SIG-M5 (cell line): Measurements from ENCODE around the gene OAS1.

ENCODE experiments used
- DNase-seq: peaks from one replicate; lab custom pipeline; 2025; lab: John Stamatoyannopoulos, UW

Gene OAS1

DNA sequence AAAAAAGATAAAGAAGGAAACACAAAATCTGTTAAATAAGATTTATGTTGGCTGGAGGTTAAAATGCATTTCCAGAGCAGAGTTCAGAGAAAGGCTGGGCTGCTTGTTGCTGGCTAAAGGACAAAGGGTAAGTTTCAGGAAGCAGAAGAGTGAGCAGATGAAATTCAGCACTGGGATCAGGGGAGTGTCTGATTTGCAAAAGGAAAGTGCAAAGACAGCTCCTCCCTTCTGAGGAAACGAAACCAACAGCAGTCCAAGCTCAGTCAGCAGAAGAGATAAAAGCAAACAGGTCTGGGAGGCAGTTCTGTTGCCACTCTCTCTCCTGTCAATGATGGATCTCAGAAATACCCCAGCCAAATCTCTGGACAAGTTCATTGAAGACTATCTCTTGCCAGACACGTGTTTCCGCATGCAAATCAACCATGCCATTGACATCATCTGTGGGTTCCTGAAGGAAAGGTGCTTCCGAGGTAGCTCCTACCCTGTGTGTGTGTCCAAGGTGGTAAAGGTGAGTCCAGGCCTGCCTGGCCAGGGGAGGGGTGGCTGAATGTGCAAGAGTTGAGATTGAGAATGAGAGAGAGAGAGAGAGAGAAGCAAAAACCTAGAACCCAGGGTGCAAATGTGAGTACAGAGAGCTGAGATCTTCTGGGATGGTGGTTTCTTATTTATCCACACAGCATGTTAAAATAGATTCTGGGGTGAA lies at the start of gene OAS1:
Gene OAS1 (plus strand): TSS at position 251 of the 703 bp plus-strand sequence. CDS start 78 bp downstream, at position 329.
- peak; percentile 55 for DNase-seq

DNA sequence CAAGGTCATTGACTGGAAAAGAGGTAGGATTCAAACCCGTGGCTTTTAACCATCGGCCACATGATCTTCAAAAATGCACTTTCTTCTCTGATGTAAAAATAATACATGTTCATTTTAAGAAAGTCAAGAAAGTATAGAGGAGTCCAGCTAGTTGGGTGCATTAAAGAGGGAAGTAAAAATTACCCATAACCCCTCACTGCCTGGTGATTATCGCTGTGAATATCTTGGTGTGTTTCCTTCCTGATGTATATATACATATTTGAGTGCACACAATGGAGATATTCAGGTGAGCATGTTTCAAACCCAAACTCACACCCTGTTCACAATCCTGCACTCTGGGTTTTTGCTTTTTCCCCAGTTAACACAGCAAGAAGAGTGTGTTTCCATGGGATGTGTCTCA lies 47.5 kb upstream of the OAS1 start:
- no peak for DNase-seq

DNA sequence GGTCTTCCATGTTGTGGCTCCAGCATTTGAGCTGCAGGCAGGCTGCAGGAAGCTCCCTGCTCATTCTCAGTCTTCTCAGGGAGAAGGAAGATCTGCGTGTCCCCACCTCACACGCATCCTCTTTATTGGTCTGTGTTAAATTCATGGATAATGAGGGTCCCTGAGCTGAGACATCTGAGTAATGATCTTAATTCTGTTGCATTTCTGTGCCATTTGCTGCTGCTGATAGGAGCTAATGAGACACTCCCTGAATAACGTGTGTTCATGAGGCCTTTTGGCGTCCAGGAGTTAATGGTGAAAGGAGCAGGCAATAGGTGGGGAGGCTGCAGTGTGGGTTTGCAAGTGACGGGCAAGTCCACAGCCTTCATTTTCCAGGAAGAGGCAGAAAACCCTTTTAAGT lies 46.6 kb upstream of the OAS1 start:
- no peak for DNase-seq

DNA sequence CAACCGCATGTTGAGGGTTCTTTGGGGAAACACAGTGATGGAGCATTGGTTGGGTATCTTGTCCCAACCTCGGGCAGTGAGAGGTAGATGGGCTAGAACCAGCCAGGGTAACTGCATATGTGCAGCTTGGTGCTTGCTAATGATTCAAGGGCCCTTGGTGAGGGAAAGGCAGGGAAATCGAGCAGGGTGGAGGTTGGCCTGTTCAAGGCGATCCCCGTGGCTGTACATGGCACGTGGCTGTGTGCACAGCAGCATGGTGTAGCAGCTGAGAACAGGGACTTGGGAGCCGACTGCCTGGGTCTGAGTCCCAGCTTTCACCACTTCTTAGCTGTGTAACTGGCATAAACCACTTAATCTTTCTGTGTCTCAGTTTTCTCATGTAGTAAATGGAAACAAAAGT lies 45.5 kb upstream of the OAS1 start:
- DNase-seq, result no peak

DNA sequence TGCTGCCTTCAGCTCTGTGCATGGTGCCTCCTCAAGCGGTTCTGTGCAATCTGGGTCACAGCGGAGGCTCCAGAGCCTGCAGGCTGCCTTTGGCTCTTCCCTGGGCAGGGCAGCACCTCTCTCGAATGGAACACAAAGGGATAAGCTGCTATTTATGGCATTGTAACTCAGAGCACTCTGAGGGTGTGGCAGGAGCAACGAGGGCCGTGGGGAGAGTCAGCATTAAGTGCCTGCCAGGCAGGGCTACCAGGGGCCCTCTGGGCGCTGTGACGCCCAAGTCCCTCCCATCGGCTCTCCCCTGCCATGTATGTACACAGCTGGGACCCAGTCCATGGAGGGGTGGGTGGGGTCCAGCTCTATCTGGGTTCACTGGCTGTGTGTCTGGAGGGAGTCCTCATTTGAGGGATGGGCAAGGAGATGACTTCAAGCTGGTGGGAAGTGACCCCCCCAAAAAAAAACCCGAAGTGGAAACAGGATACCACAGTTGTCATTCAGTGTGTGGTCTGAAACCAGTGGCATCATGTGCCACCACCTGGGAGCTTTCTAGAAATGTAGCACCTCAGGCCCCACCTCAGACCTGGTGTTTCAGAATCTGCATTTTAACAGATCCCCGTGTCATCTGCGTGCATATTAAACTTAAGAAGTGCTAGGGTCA lies 44.0 kb upstream of the OAS1 start:
- DNase-seq, result no peak

DNA sequence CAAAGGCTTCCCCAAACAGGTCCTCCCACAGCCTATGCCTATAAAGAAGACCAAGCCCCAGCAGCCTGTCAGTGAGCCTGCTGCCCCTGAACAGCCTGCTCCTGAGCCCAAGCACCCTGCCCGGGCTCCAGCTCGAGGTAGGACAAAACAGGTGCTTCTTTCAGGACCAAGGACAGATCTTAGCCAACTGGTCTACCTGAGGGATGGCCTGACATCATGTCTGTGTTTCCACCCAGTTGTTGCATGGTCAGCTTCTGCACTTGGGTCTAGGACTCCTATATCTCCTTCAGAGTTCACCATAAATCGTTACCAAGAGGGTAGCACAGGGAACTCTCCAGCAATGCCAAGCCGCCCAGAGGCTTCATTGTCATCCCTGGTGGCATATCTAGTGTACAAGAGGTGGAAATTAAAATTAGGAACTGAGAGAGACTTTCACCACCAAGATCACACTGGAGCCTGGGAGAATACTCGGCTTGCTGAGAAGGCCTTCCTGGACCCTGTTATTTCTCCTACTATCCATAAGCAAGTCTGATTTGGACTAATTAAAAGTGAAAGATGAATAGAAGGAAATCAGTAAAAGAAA lies 38.2 kb upstream of the OAS1 start:
- DNase-seq, result no peak

DNA sequence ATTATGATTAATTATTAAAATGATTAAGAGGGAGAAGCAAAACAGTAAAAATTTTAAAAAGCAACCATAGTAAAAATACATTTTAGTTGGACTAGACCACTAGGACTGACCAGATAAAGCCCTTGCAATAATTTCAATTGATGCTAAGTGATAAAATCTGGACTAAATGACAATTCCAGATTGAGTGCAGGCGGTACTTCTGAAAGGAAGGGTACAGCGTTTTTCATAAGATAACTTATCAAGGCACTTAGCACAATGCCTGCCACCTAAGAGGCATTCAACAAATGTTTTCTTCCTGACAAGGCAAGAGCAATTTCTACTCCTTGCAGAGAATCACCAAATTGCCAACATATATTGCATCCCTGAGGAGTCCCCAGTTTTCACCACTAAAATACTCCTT lies 37.7 kb upstream of the OAS1 start:
- no peak for DNase-seq

DNA sequence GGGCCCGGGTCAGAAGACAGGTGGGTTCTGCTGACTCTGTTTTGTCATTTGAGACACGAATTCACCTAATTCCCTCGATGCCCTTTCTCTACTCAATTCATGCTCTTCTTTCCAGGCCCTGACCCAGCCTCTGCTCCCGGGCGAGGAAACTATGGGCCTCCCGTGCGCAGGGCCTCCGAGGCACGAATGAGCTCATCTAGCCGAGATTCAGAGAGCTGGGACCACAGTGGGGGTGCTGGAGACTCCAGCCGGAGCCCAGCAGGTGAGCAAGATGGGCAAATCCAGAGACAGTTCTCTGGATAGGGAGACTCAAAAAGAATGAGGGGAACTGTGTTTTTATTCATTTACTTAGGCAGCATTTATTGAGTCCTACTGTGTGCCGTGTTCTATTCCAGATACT lies 37.0 kb upstream of the OAS1 start:
- DNase-seq, result no peak

DNA sequence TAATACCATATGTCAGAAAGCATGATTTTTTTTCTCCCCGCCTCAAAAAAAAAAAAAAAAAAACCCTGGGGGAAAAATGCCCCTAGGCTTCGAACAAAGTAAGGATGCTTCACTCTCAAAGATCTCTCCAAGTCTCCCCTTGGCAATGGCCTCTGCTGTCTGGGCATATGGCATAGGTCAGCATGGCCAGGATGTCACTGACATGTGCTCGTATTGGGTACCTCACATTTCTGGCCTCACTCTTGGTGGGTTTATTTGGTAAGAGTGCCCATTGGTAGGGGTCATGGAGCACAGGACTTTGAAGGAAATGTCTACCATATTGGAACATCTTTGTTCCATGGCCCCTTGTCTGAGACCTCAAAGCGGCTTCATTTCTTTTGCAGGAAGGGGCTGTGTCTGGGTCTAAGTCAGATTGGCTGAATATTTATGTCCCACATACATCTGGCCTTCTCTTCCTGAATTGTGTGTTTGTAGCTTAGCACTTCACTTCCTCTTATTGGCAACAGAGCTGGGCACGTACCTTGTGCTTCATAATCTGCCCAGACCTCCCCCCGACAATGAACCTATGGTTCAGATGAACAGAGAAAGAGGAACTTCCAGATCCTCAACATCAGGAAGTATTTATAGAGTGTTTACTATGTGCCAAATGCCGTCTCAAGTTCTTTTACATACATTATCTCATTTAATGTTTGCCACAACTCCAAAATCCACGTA lies 36.3 kb upstream of the OAS1 start:
- DNase-seq, result peak; percentile 51

DNA sequence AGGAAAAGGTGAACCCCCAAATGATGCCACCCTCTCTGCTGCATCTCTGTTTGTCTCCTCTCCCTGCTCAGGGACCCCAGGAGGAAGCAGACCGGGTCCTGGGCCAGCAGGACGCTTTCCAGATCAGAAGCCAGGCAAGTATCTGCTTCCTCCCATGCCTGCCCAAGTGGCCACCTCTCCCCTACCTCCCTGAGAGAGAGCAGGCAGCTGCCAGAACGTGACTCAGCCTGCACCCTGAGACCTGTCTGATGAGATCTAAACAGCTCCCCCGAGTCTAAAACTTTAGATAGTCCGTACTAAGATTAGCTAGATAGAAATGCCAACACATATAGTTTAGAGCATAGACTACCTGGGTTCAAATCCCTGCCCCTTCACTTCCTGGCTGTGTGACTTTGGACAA lies 31.2 kb upstream of the OAS1 start:
- DNase-seq, result no peak

DNA sequence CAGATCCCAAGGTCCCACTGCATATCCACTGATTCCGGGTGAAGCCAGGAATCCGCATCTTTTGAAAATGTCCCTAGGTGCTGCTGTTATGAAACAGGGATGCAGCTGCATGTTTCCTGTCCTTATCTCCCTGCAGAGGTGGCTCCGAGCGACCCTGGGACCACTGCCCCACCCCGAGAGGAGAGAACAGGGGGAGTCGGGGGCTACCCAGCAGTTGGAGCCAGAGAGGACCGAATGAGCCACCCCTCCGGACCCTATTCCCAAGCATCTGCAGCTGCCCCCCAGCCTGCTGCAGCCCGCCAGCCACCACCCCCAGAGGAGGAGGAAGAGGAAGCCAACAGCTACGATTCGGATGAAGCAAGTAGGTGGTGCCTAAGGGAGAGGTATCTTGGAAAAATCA lies 30.3 kb upstream of the OAS1 start:
- no peak for DNase-seq

DNA sequence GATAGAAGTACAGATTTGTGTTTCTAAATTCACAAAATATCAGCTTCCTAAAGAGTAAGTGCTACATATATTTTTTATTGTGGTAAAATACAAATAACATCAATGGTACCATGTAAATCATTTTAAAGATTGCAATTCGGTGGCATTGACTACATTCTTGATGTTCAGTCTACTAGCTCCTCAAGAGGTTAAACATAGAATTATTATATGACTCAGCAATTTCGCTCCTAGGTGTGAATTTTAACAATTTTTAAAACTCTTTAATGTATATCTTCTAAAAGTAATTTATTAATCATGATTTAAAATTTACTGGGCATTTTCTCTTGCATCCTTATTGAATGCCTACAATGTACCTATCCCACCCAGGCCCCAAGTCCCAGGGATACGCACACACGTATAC lies 29.8 kb upstream of the OAS1 start:
- no peak for DNase-seq

DNA sequence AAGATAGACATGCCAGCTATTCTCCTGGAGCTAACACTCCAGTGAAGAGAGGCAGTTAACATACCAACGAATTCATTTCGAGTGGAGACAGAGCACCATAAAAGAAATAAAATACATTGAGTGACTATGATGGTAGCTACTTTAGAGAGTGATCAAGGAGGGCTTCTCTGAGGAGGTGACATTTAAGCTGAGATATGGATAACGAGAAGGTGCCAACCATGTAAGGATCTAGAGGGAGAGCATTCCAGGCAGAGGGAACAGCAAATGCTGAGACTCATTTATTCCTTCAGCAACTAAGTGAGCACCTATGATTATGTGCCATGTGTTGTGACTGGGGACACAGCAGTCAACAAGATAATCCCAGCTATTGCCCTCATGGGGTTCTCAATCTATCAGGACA lies 28.3 kb upstream of the OAS1 start:
- no peak for DNase-seq

DNA sequence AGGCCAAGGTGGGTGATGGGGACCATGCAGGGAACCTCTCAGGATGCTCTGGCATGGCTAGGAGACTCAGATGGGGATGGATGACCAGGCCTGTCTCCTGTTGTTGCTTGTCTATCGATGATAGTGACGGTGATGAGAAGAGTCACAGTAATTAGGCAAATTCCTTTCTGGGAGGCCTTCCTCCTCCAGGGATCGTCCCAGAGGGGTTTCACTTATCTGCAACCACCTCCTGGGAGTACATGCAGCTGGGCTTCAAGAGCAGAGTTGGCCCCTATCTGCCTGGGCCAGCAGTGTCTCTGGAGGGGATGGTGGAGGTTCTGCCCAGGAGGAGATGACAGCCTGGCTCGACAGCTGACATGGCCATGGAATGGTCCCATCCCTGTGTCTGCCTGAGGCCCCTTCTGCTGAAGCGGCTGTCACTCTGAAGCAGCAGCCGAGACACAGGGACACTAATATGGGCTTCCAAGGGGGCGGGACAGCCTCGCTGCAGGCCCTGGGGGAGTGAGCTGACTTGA lies 27.5 kb upstream of the OAS1 start:
- no peak for DNase-seq

DNA sequence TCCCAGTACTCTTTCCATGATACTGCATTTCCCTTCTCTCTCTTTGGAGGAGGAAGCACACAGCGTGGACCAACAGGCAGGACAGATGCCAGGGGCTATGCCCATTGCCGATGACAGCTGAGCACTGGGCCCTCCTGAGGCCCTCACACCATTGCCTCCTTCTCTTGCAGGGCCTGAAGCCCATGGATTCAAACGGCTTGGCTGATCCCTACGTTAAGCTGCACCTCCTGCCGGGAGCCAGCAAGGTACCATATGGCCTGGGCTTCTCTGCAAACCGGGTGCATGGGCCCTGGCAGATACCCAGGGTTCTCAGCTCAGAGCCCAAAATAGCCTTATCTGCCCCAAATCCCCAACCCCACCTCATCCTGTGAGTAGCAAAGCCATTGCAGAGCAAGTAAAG lies 25.2 kb upstream of the OAS1 start:
- DNase-seq, result no peak

DNA sequence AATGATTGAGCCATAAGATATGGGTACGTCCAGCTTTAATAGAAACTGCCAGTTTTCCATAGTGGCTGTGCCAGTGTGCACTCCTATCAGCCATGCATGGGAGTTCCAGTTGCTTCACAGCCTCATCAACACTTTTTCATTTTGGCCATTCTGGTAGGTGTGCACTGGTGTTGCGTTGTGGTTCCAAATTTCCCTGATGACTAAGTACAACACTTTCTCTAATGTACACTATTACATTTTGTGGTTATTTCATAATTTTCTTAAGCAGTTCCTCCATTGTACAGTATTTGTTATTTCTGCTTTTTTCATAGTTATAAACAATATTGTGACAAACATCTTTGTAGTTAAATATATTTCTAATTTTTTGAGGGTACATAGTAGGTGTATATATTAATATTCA lies 21.5 kb upstream of the OAS1 start:
- DNase-seq, result no peak

DNA sequence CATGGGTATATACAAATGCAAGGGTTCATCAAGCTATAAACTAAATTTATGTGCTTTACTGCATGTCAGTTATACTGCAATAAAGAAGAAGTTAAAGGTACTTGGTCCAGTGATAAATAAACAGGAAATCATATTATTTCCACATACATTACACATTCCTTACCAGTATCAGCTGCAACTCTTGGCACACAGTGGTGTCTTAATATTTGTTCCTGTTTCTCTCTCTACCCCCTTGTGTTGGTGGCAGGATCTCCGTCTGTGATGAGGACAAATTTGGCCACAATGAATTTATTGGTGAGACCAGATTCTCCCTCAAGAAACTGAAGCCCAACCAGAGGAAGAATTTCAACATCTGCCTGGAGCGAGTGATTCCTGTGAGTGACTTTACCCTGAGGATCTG lies 19.2 kb upstream of the OAS1 start:
- no peak for DNase-seq

DNA sequence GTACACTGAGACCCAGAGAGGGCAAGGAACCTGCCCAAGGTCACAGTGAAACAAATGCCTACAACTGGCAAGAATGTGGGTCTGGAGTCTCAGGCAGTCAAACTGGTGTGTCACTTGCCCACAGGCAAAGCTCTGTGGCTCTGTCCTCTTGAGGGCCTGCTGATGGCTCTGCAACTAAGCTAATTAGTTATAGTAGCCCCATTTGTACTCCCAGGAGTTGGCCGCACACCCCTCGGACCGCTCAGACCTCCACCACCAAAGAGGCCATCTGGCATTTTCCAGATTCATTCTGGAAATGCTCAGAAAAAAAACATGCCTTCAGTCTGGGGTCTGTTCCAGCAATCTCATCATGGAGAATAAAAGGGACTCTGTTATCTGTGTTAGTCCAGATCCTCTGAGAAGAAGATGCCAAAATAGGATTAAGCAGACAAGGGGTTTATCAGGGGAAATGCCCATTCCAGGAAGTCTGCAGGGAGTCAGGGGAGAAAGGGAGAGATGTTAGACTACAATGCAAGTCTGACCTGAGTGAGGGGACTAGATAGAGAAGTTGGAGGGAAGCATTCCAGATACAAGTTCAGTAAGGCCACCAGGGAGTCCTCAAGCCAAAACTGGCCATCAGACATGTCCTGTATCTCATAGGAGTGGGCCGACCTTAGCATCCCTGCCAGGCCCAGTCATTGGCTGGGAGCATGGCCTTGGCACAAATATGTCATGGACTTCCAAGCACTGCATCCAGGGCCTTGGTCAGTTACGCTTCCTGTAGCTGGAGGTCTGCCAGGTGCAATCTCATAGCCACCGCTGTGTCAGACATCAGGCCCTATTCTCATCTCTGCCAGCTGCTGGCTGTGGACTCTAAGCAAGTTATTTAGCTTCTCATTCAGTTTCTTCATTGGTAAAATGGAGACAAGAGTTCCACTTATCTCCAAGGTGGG lies 15.4 kb upstream of the OAS1 start:
- DNase-seq, result no peak

DNA sequence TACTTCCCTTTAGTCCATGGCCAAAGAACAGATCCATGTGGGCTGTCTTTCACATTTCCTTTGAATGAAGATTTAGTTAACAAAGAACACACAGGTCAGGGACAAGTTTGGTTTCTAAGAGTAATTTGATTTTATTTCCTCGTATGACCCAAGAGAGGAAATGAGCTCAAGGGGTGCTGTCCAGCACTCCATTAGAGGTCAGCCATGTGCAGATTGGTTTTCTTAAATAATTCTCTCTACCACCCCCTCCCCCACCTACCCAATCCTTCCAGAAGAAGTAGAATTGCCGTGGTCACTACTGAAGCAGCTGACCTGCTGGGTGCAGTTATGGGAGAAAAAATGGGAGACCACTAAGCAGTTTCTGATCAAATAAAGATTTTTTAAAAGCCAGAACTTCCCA lies 13.9 kb upstream of the OAS1 start:
- DNase-seq, result no peak

DNA sequence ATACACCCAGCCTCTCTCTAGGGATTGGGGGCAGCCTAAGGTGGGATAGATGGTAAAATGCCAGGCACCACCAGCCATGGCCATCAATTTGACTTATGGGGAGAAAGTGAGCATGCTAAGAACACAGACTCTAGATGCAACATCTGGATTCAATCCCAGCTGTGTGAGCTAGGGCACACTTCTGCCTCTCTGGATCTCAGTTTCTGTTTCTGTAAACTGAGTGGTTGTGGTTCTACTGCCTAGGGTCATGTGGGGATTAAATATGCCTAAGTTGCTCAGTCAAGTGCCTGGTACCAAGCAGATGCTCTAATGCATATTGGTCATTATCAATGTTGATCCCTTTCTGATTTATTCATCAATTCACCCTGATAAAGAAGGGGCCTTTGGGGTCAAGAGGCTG lies 12.6 kb upstream of the OAS1 start:
- DNase-seq, result no peak

DNA sequence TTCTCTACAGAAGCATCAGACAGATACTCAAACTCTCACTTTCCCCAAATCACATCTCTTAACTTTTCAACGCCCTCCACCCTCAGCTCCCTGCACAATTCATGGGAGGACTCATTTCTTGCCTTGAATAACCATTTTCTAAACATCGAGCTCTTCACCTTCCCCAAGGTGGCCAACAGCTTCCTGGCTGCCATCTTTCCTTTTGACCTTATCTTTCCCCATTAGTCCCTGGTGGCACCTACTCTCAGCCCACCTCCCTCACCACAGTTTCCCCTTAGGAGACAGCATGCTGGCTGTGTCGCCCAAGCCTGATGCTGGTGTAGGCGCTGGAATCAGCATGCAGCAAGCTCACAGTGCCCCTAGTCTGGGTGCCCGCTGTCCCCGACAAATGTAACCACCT lies 8.4 kb upstream of the OAS1 start:
- no peak for DNase-seq
